SU-DHL-6 (cell line): ENCODE data around the gene P3H2.

Source experiments
- CTCF ChIP-seq: fragments of 200-600 bp; sonication (generic); IDR thresholded peaks from one replicate; pipeline ENCODE4 v1.5.1; 2017; ENCODE audit warnings: antibody characterized with exemption, mild to moderate bottlenecking, low read length, moderate library complexity; ENCODE audit not compliant: insufficient read depth, poor library complexity, severe bottlenecking
- EZH2phosphoT487 ChIP-seq: fragments of 200-600 bp; sonication (generic), shearing (Covaris generic); conservative IDR thresholded peaks from 2 replicates; pipeline ENCODE4 v1.6.1; 2018; ENCODE audit warnings: mild to moderate bottlenecking, antibody characterized with exemption, low read length, moderate library complexity, mixed read lengths

GRCh38 chr3:189942948-189943347 is 177.7 kb downstream of the P3H2 start:
- TF ChIP-seq CTCF (no peak), EZH2phosphoT487 (no peak)
